Measurements from ENCODE around the gene ARMC6.

ARMC6 gene

GRCh38 chr19:19033426-19034203 lies at the start of gene ARMC6, which contains the start of gene SUGP2:
Gene ARMC6 (plus strand): TSS chr19:19033603. CDS start chr19:19034210, 607 bp downstream.
Gene SUGP2 (minus strand): TSS chr19:19033517. CDS start chr19:19031071, 2,446 bp downstream.
- peak; percentile 82 to 85 for DNase-seq (ENCODE audit: low read depth in 1 of 2, low spot score in 1 of 2)

GRCh38 chr19:18984251-18984650 lies 49.2 kb upstream of the ARMC6 start:
- no peak for DNase-seq (ENCODE audit: low read depth in 1 of 2, low spot score in 1 of 2)

GRCh38 chr19:18985257-18985656 lies 48.1 kb upstream of the ARMC6 start:
- no peak for DNase-seq (ENCODE audit: low read depth in 1 of 2, low spot score in 1 of 2)

DNA sequence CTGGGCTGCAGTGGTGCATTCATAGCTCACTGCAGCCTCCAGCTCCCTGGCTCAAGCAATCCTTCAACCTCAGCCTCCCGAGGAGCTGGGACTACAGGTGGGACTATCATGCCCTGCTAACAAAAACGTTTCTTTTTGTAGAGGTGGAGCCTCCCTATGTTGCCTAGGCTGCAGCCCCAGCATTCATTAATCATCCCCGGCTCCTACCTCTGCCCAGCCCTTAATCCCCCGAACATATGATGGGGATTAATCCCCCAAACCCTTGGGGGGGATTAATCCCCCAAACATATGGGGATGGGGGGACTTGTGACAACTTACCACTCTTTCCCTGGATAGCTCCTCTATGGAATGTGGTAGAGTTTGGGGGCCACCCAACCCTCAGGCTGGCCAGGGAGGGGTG lies 45.9 kb upstream of the ARMC6 start:
- no peak for DNase-seq (ENCODE audit: low read depth in 1 of 2, low spot score in 1 of 2)

DNA sequence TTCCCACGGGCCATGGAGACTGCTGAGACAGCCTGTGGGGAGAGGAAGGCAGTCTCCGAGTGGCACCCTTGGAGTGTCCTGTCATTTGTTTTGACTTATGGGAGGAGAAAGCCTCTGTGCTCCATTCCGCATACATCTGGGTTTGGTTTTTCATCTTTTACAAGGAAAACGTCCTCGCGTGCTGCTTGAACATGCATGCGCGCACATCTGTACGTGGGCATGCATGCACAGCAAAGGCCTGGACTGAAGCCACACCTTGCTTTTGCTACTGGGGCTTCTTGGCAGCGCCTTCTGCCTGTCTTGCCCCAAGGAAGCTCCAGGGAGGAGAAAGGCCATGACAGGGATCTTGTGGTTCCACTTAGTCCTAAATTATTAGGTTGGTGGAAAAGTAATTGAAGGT lies 44.1 kb upstream of the ARMC6 start:
- DNase-seq (ENCODE audit: low read depth in 1 of 2, low spot score in 1 of 2), result no peak

- DNase-seq (ENCODE audit: low read depth in 1 of 2, low spot score in 1 of 2), result no peak
Observed at GRCh38 chr19:18990128-18990708, 43.2 kb upstream of the ARMC6 start.

- no peak for DNase-seq (ENCODE audit: low read depth in 1 of 2, low spot score in 1 of 2)
Observed at GRCh38 chr19:18991006-18991405, 42.4 kb upstream of the ARMC6 start.

GRCh38 chr19:18991468-18991867 lies 41.9 kb upstream of the ARMC6 start:
- no peak for DNase-seq (ENCODE audit: low read depth in 1 of 2, low spot score in 1 of 2)

GRCh38 chr19:18992696-18993095 lies 40.7 kb upstream of the ARMC6 start:
- DNase-seq (ENCODE audit: low read depth in 1 of 2, low spot score in 1 of 2), result no peak

- DNase-seq (ENCODE audit: low read depth in 1 of 2, low spot score in 1 of 2), result no peak
Observed at GRCh38 chr19:18993115-18993514, 40.3 kb upstream of the ARMC6 start.

DNA sequence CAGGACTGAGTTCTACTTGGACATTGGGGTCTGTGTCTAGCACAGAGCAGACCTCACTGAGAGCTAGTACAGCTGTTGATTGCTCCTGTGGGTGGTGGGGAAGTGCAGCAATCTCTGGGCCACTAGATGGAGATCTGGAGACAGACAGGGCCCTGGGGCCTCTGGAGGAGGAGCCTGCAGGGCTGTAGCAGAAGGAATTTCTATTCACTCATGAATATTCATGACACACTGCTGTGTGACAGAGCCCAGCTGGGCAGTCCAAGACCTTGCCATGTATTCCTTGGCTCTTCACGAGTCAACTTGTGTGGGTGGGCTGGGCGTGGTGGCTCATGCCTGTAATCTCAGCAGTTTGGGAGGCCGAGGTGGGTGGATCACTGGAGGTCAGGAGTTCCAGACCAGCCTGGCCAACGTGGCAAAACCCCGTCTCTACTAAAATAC lies 37.6 kb upstream of the ARMC6 start:
- no peak for DNase-seq (ENCODE audit: low read depth in 1 of 2, low spot score in 1 of 2)

DNA sequence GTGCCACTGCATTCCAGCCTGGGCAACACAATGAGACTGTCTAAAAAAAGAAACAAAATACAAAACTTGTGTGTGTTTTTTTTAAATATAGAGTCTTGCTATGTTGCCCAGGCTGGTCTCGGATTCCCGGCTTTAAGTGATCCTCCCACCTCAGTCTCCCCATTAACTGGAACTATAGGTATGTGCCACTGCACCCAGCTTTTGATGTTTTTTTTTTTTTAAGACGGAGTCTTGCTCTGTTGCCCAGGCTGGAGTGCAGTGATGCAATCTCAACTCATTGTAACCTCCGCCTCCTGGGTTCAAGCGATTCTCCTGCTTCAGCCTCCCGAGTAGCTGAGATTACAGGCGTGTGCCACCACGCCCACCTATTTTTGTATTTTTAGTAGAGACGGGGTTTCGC lies 37.1 kb upstream of the ARMC6 start:
- DNase-seq (ENCODE audit: low read depth in 1 of 2, low spot score in 1 of 2), result no peak

GRCh38 chr19:18996796-18997394 lies 36.5 kb upstream of the ARMC6 start:
- DNase-seq (ENCODE audit: low read depth in 1 of 2, low spot score in 1 of 2), result no peak

GRCh38 chr19:18998276-18998675 lies 35.1 kb upstream of the ARMC6 start:
- no peak for DNase-seq (ENCODE audit: low read depth in 1 of 2, low spot score in 1 of 2)

- no peak for DNase-seq (ENCODE audit: low read depth in 1 of 2, low spot score in 1 of 2)
Observed at GRCh38 chr19:18999016-18999758, 34.2 kb upstream of the ARMC6 start.

GRCh38 chr19:18999896-19000620 lies 33.3 kb upstream of the ARMC6 start:
- no peak for DNase-seq (ENCODE audit: low read depth in 1 of 2, low spot score in 1 of 2)

DNA sequence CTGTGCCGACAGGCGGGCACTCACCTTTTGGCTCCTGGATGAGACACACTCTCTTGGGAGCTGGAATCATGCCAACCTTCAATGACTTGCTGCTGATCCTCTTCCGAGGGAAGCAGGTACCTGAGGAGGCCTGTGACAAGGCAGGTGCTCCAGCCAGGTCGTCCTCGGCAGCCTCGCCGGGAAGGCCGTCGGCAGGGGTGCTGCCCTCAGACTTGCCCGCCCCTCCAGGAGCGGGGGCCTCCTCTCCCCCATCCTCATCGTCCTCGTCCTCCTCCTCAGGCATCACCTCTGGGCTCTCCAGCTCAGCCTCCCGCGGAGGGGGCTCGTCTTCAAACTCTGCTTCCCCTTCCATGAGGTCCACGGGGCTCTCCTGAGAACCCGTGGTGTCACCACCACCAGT lies 29.3 kb upstream of the ARMC6 start:
- DNase-seq (ENCODE audit: low read depth in 1 of 2, low spot score in 1 of 2), result no peak

GRCh38 chr19:19006213-19006612 lies 27.2 kb upstream of the ARMC6 start:
- DNase-seq (ENCODE audit: low read depth in 1 of 2, low spot score in 1 of 2), result no peak

GRCh38 chr19:19009951-19010350 lies 23.5 kb upstream of the ARMC6 start:
- no peak for DNase-seq (ENCODE audit: low read depth in 1 of 2, low spot score in 1 of 2)

DNA sequence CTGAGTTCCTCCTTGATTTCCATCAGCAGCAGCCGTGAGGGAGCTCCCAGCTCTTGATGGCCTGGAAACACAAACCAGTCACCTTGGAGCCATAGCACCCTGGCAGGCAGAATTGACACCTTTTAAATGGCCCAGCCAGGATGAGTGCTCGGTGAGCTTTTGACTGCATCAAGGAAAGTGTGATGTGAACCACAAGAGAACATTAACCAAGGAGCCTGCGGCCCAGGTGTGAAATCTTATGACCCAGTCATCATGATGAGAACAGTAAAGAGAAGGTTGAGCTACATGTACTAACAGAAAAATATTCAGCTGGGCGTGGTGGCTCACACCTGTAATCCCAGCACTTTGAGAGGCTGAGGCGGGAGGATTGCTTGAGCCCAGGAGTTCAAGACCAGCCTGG lies 22.9 kb upstream of the ARMC6 start:
- no peak for DNase-seq (ENCODE audit: low read depth in 1 of 2, low spot score in 1 of 2)

- DNase-seq (ENCODE audit: low read depth in 1 of 2, low spot score in 1 of 2), result no peak
Observed at GRCh38 chr19:19021115-19021514, 12.3 kb upstream of the ARMC6 start.

Data from stimulated activated CD4-positive, alpha-beta T cell treated with anti-CD3 and anti-CD28 coated beads, Interleukin-15, amount 100 ng/mL, for 1 hour (primary cell).